H1 (cell line): ENCODE measurements around the gene MAP1A. TPM values are rescaled to one million over a fixed set of nuclear protein-coding genes. Genes with fewer than 3 reads are reported as not detected.

Experiments
- ASH2L ChIP-seq: fragments of 200-600, 300-600 bp; sonication (generic); IDR thresholded peaks from one replicate; pipeline ENCODE4 v1.7.1; 2017; ENCODE audit warnings: low read length
- BCL11A ChIP-seq, 2 experiments: IDR thresholded peaks; one replicate each; pipeline ENCODE4 v1.6.1; 2011; ENCODE audit warnings: low read depth in 2 of 2, low read length in 2 of 2, mild to moderate bottlenecking in 2 of 2
- CBX5 ChIP-seq: fragments of 300-800, 300-1000 bp; sonication (generic); IDR thresholded peaks from 2 replicates; pipeline ENCODE4 v1.7.1; 2016; ENCODE audit warnings: antibody characterized with exemption, low read length, low read depth
- CEBPB ChIP-seq: IDR thresholded peaks from 2 replicates; pipeline ENCODE4 v1.6.1; 2012; ENCODE audit warnings: low read depth, low read length
- CHD2 ChIP-seq: IDR thresholded peaks from 2 replicates; pipeline ENCODE4 v1.6.1; 2012; ENCODE audit warnings: low read length, improper control_type of control experiment
- CREB1 ChIP-seq: IDR thresholded peaks from 2 replicates; pipeline ENCODE4 v1.6.1; 2012; ENCODE audit warnings: inconsistent platforms
- EGR1 ChIP-seq: IDR thresholded peaks from 2 replicates; pipeline ENCODE4 v1.6.1; 2011; ENCODE audit warnings: low read depth, low read length, borderline replicate concordance
- GABPA ChIP-seq: IDR thresholded peaks from 2 replicates; pipeline ENCODE4 v1.6.1; 2011; ENCODE audit warnings: mild to moderate bottlenecking, low read length, moderate library complexity, borderline replicate concordance; ENCODE audit not compliant: insufficient read depth
- GTF2F1 ChIP-seq: IDR thresholded peaks from 2 replicates; pipeline ENCODE4 v1.6.1; 2012; ENCODE audit warnings: low read depth, low read length, improper control_type of control experiment, borderline replicate concordance
- HDAC2 ChIP-seq, 2 experiments: fragments of 300-600 bp in 1 of 2; sonication (generic) in 1 of 2; IDR thresholded peaks; 2 replicates each; pipeline ENCODE4 v1.6.1; 2011 to 2012; ENCODE audit warnings: low read depth in 2 of 2, low read length in 2 of 2, mild to moderate bottlenecking in 2 of 2, moderate library complexity in 2 of 2, borderline replicate concordance in 1 of 2, inconsistent platforms in 1 of 2
- HDAC6 ChIP-seq: IDR thresholded peaks from one replicate; pipeline ENCODE4 v1.7.1; 2012; ENCODE audit warnings: low read depth, mild to moderate bottlenecking, inconsistent platforms, low read length, moderate library complexity
- JUN ChIP-seq: IDR thresholded peaks from 2 replicates; pipeline ENCODE4 v1.6.1; 2011; ENCODE audit warnings: low read depth, mild to moderate bottlenecking, improper control_type of control experiment, low read length
- KDM5A ChIP-seq: fragments of 200-600 bp; IDR thresholded peaks from 2 replicates; pipeline ENCODE4 v1.7.1; 2012; ENCODE audit warnings: mild to moderate bottlenecking, low read length, inconsistent platforms, mixed read lengths
- NANOG ChIP-seq: IDR thresholded peaks from 2 replicates; pipeline ENCODE4 v1.6.1; 2011; ENCODE audit warnings: low read length, low read depth, mild to moderate bottlenecking, inconsistent platforms; ENCODE audit not compliant: insufficient read depth, poor library complexity, severe bottlenecking
- PHF8 ChIP-seq: fragments of 200-600 bp; sonication (generic); conservative IDR thresholded peaks from 2 replicates; pipeline ENCODE4 v1.7.1; 2012; ENCODE audit warnings: low read depth, mild to moderate bottlenecking, inconsistent platforms, low read length, moderate library complexity
- SIN3A ChIP-seq, 2 experiments: IDR thresholded peaks in 1 of 2; conservative IDR thresholded peaks in 1 of 2; 2 replicates each; pipeline ENCODE4 v1.6.1; 2011 to 2012; ENCODE audit warnings: low read length in 2 of 2, improper control_type of control experiment in 1 of 2, low read depth in 1 of 2, mild to moderate bottlenecking in 1 of 2
- SIRT6 ChIP-seq: IDR thresholded peaks from one replicate; pipeline ENCODE4 v1.7.1; 2012; ENCODE audit warnings: low read length, inconsistent platforms
- SRF ChIP-seq: IDR thresholded peaks from 2 replicates; pipeline ENCODE4 v1.6.1; 2011; ENCODE audit warnings: mild to moderate bottlenecking, low read depth, low read length, moderate library complexity
- TAF1 ChIP-seq: IDR thresholded peaks from 2 replicates; pipeline ENCODE4 v1.6.1; 2011; ENCODE audit warnings: mild to moderate bottlenecking, low read depth, low read length
- TBP ChIP-seq: IDR thresholded peaks from 2 replicates; pipeline ENCODE4 v1.6.1; 2011; ENCODE audit warnings: low read depth, low read length, improper control_type of control experiment
- TCF12 ChIP-seq: IDR thresholded peaks from 2 replicates; pipeline ENCODE4 v1.6.1; 2011; ENCODE audit warnings: low read depth, mild to moderate bottlenecking, low read length
- polyA plus RNA-seq, 7 experiments: library from polyadenylated mRNA; depleted of rRNA in 3 of 7; stranded (reverse) in 5 of 7; unstranded in 2 of 7; fragments of >200 nt in 5 of 7; fragments of 200-250 nt in 2 of 7; gene quantifications; 1 replicate in 5 of 7; 2 replicates in 1 of 7; 4 replicates in 1 of 7; pipeline versions ENCODE4 v1.2.1 to v1.2.3, GENCODE V29; 2011 to 2013; ENCODE audit warnings: missing spikeins in 2 of 7, mixed read lengths in 2 of 7
- total RNA-seq: library from RNA; stranded (reverse); fragmentation: NEBNext Ultra II Directional; extraction: Animal tissue kit (Norgen Biotek cat#: 25700); gene quantifications from 2 replicates; pipeline ENCODE4 v1.2.1, GENCODE V29; 2021
- TF ChIP-seq, protein P1 (sequence below): IDR thresholded peaks from 2 replicates; pipeline ENCODE4 v1.6.1; 2012; ENCODE audit warnings: low read length, inconsistent platforms

Gene MAP1A
- total and polyA plus RNA-seq, 2 of the 8 experiments (the other 6 are each of a cell fraction or from before 2014, with no cell fraction given) = 0.80 to 2.4 TPM

DNA sequence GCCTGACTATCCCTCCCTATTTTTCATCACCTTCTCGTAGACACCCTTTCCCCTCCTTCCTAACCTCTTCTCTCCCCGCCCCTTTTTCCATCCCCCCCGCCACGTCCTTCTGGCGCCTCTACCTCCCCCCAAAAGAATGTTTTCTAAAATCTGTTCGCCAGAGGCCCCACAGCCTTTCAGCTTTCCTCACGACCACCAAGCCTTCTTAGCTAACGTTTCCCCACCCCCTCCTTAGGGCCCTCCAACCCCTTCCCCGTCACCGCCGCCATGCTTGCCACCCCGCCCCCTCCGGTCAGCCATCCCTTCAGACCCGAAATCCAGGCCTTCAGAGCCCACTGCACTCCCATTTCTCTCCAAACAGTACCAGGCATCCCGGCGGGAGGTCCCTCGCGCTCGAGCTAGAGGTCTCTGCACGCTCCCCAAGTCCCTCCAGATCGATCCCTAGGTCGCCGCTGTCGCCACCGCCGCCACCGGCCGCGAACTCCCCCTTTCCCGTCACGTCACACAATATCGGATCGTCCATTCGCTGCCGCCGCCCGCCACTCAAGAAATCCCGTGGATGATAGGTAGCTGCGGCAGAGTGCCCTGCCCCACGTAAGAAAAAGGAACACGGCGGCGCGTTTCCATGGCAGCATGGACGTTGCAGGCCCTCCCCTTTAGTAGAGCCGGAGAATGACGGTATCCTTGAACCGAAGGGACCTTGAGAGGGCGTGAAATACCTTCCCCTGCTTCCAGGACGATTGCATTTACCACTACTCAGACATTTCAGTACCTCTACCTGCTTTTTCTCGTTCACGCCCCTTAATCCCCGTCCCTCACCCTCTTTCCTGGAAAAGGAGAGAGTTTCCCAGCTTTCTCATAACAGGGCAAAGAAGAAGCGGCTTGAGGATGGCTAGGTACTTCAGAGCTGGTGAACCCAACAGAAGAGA lies 24.5 kb upstream of the MAP1A start, which contains the start of gene TP53BP1 (continued):
- TF ChIP-seq SRF (no peak), JUN (no peak), SIN3A (conservative IDR thresholded peaks at IDR 0.05 in 1 of 2, IDR thresholded peaks at IDR 0.05 in 1 of 2; ENCODE audit: low read depth in 1 of 2, low read length in 2 of 2) (peak in 1 of 2 experiments; percentile 82; a peak in 2 of 4 replicates), TAF1 (peak; percentile 62; the same call in 1 of the 2 replicates), CHD2 (peak; percentile 82), CBX5 (no peak), CEBPB (no peak), TCF12 (no peak), CREB1 (peak; percentile 92), EGR1 (no peak), NANOG (no peak), GABPA (no peak), SIRT6 (no peak), BCL11A (IDR thresholded peaks at IDR 0.05; ENCODE audit: low read depth in 2 of 2, low read length in 2 of 2) (no peak), PHF8 (peak; percentile 88), ASH2L (peak; percentile 91), HDAC2 (IDR thresholded peaks at IDR 0.05; ENCODE audit: borderline replicate concordance in 1 of 2, low read depth in 2 of 2, low read length in 2 of 2) (peak in 1 of 2 experiments; percentile 63; a peak in 1 of 4 replicates), TBP (no peak), HDAC6 (no peak), KDM5A (no peak), GTF2F1 (no peak)
- TF ChIP-seq, protein P1, sequence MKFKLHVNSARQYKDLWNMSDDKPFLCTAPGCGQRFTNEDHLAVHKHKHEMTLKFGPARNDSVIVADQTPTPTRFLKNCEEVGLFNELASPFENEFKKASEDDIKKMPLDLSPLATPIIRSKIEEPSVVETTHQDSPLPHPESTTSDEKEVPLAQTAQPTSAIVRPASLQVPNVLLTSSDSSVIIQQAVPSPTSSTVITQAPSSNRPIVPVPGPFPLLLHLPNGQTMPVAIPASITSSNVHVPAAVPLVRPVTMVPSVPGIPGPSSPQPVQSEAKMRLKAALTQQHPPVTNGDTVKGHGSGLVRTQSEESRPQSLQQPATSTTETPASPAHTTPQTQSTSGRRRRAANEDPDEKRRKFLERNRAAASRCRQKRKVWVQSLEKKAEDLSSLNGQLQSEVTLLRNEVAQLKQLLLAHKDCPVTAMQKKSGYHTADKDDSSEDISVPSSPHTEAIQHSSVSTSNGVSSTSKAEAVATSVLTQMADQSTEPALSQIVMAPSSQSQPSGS = no peak
